Endothelial cell of umbilical vein (primary cell): ENCODE results near the gene CYBA. TPM values are rescaled to one million over a fixed set of nuclear protein-coding genes. Genes with fewer than 3 reads are reported as not detected.

Experiments used
- BruUV-seq: library from RNA; stranded (reverse); fragments of 400-500 nt; replicated peaks from 2 replicates; lab custom pipeline; 2021; lab: Mats Ljungman, UMichigan
- CTCF ChIA-PET: fragments of 300-600, 350-600 bp; sonication (Branson Sonifier 250); formaldehyde crosslinking; loops from one replicate; lab custom pipeline; 2021; ENCODE audit warnings: antibody characterized with exemption, inconsistent platforms; lab: Charles Lee
- POLR2A ChIA-PET: fragments of 300-600, 350-600 bp; sonication (Branson Sonifier 250); formaldehyde crosslinking; loops from one replicate; lab custom pipeline; 2021; ENCODE audit warnings: antibody characterized with exemption, inconsistent platforms; lab: Charles Lee
- DNase-seq: peaks from one replicate; pipeline ENCODE4 v3.0.0-alpha.2; 2011; ENCODE audit warnings: low read depth, low spot score
- FAIRE-seq: peaks from 2 replicates; lab custom pipeline; 2011; peaks lifted over from hg19 to GRCh38; lab: Jason Lieb, UNC
- H2AFZ ChIP-seq: 2 replicates; pipeline ENCODE4 v1.6.0; 2012; ENCODE audit warnings: low read depth, low read length, control low read depth, inconsistent platforms
- H3K27ac ChIP-seq: 2 replicates; pipeline ENCODE4 v1.5.1; 2011; ENCODE audit warnings: low read depth, mild to moderate bottlenecking, control low read depth, low read length, moderate library complexity; ENCODE audit not compliant: insufficient read depth
- H3K27me3 ChIP-seq, 2 experiments: 2 replicates each; pipeline versions ENCODE4 v1.6.0 to v1.6.1; 2011; ENCODE audit warnings: low read length in 2 of 2, mixed read lengths in 1 of 2; ENCODE audit not compliant: control insufficient read depth in 2 of 2, insufficient read depth in 2 of 2
- H3K36me3 ChIP-seq, 2 experiments: 2 replicates in 1 of 2; 3 replicates in 1 of 2; pipeline ENCODE4 v1.5.1; 2011; ENCODE audit warnings: low read length in 2 of 2, mild to moderate bottlenecking in 1 of 2, moderate library complexity in 1 of 2; ENCODE audit not compliant: control insufficient read depth in 2 of 2, insufficient read depth in 2 of 2; ENCODE audit errors: extremely low read depth in 1 of 2
- H3K4me1 ChIP-seq: 3 replicates; pipeline ENCODE4 v1.5.1; 2011; ENCODE audit warnings: mild to moderate bottlenecking, low read length; ENCODE audit not compliant: control insufficient read depth, insufficient read depth; ENCODE audit errors: extremely low read depth
- H3K4me2 ChIP-seq: 2 replicates; pipeline ENCODE4 v1.6.1; 2011; ENCODE audit warnings: low read length, control low read depth, mixed read lengths; ENCODE audit not compliant: insufficient read depth
- H3K4me3 ChIP-seq, 3 experiments: fragments of 200-600 bp in 1 of 3; sonication (generic), shearing (Covaris generic) in 1 of 3; replicated peaks in 1 of 3; 2 replicates each; pipeline ENCODE4 v1.5.1; 2011 to 2016; ENCODE audit warnings: control low read depth in 3 of 3, low read length in 3 of 3, mild to moderate bottlenecking in 2 of 3, inconsistent platforms in 1 of 3, low read depth in 1 of 3, moderate library complexity in 1 of 3; ENCODE audit not compliant: insufficient read depth in 1 of 3
- H3K79me2 ChIP-seq: 2 replicates; pipeline ENCODE4 v1.6.0; 2012; ENCODE audit warnings: low read length, inconsistent platforms; ENCODE audit not compliant: control insufficient read depth, insufficient read depth
- H3K9ac ChIP-seq: replicated peaks from 2 replicates; pipeline ENCODE3; 2011; ENCODE audit warnings: low read length, control low read depth; ENCODE audit not compliant: insufficient read depth; ENCODE audit errors: extremely low read depth
- H3K9me1 ChIP-seq: replicated peaks from 3 replicates; pipeline ENCODE4 v1.6.0; 2011; ENCODE audit warnings: mild to moderate bottlenecking, low read length; ENCODE audit not compliant: control insufficient read depth, insufficient read depth; ENCODE audit errors: extremely low read depth
- H3K9me3 ChIP-seq: replicated peaks from 2 replicates; pipeline ENCODE4 v1.5.1; 2012; ENCODE audit warnings: low read length, inconsistent platforms; ENCODE audit not compliant: control insufficient read depth, insufficient read depth
- H4K20me1 ChIP-seq: replicated peaks from 2 replicates; pipeline ENCODE3; 2011; ENCODE audit warnings: mild to moderate bottlenecking, low read length; ENCODE audit not compliant: control insufficient read depth, insufficient read depth; ENCODE audit errors: extremely low read depth
- EZH2 ChIP-seq: IDR thresholded peaks from 2 replicates; pipeline ENCODE4 v1.6.1; 2012; ENCODE audit warnings: borderline replicate concordance, low read depth, mild to moderate bottlenecking, moderate library complexity, low read length, inconsistent platforms; ENCODE audit not compliant: severe bottlenecking
- FOS ChIP-seq: IDR thresholded peaks from 2 replicates; pipeline ENCODE4 v1.6.1; 2011; ENCODE audit warnings: mild to moderate bottlenecking, low read length, moderate library complexity, borderline replicate concordance; ENCODE audit not compliant: insufficient read depth
- GATA2 ChIP-seq: IDR thresholded peaks from 2 replicates; pipeline ENCODE4 v1.7.0; 2011; ENCODE audit warnings: low read depth, mild to moderate bottlenecking, moderate library complexity, mixed read lengths, low read length; ENCODE audit not compliant: insufficient read length, insufficient read depth
- JUN ChIP-seq: IDR thresholded peaks from 2 replicates; pipeline ENCODE4 v1.6.1; 2011; ENCODE audit warnings: borderline replicate concordance, low read depth; ENCODE audit not compliant: insufficient read length, insufficient read depth
- MYC ChIP-seq: IDR thresholded peaks from one replicate; pipeline ENCODE4 v1.6.1; 2011; ENCODE audit warnings: mild to moderate bottlenecking, low read depth, low read length
- POLR2A ChIP-seq: IDR thresholded peaks from 2 replicates; pipeline ENCODE4 v1.6.1; 2012; ENCODE audit warnings: low read depth, mild to moderate bottlenecking, control low read depth, low read length
- POLR2AphosphoS5 ChIP-seq: IDR thresholded peaks from 2 replicates; pipeline ENCODE4 v1.6.1; 2012; ENCODE audit warnings: low read depth, mild to moderate bottlenecking, control low read depth, low read length, moderate library complexity; ENCODE audit not compliant: insufficient read depth
- dilution Hi-C: fragments of 300-500 bp; cut with MboI; formaldehyde crosslinking; loops from one replicate; pipeline ENCODE4 v1.15.0; 2019; ENCODE audit warnings: low sequenced_read_pairs; ENCODE audit not compliant: extremely low pct_ligation_motif_present
- intact Hi-C: fragments of 100-400 bp; cut with micrococcal nuclease; formaldehyde crosslinking; loops from one replicate; pipeline ENCODE4 v1.10.0; 2022
- polyA plus RNA-seq, 4 experiments: library from polyadenylated mRNA; depleted of rRNA in 3 of 4; stranded (reverse) in 3 of 4; unstranded in 1 of 4; fragments of >200 nt; gene quantifications; 2 replicates each; pipeline versions ENCODE4 v1.2.1 to v1.2.3, GENCODE V29; 2011 to 2012; ENCODE audit warnings: missing spikeins in 1 of 4
- total RNA-seq: library from RNA; stranded (reverse); gene quantifications from 2 replicates; pipeline ENCODE4 v1.2.3, GENCODE V29; 2021
- TF ChIP-seq, protein P1 (sequence below): IDR thresholded peaks from 2 replicates; pipeline ENCODE4 v1.6.1; 2011; ENCODE audit not compliant: insufficient read depth, insufficient read length
- TF ChIP-seq, protein P2 (sequence below), 2 donors: IDR thresholded peaks; 1 replicate in 1 of 2; 2 replicates in 1 of 2; pipeline ENCODE4 v1.5.1; 2011; ENCODE audit warnings: low read length in 2 of 2, mild to moderate bottlenecking in 2 of 2, moderate library complexity in 2 of 2, control low read depth in 1 of 2, inconsistent platforms in 1 of 2, low read depth in 1 of 2; ENCODE audit not compliant: insufficient read depth in 1 of 2; ENCODE audit errors: extremely low read depth in 1 of 2

CYBA gene
- total and polyA plus RNA-seq, 2 donors (not counting 3 experiments of a cell fraction or from before 2014, with no cell fraction given): 37.0 to 77.3 TPM

DNA sequence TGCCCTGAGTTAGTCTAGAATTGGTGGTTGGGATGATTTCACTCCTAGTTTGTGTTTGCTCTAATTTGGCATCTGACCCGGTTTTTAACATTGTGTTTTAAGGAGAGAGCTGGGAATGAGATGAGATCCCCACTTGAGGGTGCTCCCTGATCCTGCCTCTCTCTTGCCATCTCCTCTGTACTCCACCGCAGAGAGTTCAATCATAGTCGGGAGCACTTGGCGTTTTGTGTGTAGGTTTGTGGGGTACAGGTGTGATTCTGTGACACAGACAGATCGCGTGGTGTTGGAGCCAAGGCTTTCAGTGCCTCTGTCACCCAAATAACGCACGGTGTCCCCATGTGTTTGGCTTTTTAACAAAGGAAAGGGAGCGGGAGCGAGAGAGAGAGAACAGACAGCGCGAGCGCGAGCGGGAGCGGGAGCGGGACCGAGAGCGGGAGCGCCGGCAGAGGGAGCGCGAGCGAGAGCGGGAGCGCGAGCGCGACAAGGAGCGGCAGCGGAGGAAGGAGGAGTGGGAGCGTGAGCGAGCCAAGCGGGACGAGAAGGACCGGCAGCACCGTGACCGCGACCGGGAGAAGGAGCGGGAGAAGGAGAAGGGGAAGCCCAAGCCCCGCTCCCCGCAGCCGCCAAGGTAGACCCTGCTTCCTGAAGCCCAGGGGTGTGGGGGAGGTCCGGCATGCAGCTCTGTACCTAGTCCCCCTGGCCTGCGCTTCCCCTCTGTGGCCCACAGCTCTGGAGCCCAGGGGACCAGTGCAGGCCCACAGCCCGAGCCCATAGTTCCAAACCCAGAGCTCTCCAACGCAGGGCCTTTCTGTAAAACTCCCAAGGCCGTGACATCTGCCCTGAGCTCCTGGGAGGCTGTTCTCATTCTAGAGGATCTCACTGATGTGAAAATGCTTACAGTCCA is 39.7 kb downstream of the CYBA start:
- Histone ChIP-seq H3K27me3 (no peaks in the 10 kb centered on the region), H2AFZ (no peak overlapping the region), H3K4me3 (no peak overlapping the region), H3K4me1 (no peaks in the 10 kb centered on the region), H3K27ac (no peak overlapping the region), H3K4me2 (no peak overlapping the region), H4K20me1 (no peaks in the 10 kb centered on the region), H3K36me3 (peaks cover 0 to 33% of the 10 kb centered on the region in 2 experiments), H3K9me1 (no peaks in the 10 kb centered on the region), H3K9me3 (no peaks in the 10 kb centered on the region), H3K9ac (no peak overlapping the region), H3K79me2 (peaks cover 4% of the 10 kb centered on the region)
- FAIRE-seq: no peak
- dilution Hi-C loops: no loop called here
- TF ChIP-seq EZH2 (no peak), JUN (no peak), FOS (no peak), POLR2A (no peak), GATA2 (no peak), MYC (no peak), POLR2AphosphoS5 (no peak)
- TF ChIP-seq, protein P1, sequence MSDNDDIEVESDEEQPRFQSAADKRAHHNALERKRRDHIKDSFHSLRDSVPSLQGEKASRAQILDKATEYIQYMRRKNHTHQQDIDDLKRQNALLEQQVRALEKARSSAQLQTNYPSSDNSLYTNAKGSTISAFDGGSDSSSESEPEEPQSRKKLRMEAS: no peak
- TF ChIP-seq, protein P2, sequence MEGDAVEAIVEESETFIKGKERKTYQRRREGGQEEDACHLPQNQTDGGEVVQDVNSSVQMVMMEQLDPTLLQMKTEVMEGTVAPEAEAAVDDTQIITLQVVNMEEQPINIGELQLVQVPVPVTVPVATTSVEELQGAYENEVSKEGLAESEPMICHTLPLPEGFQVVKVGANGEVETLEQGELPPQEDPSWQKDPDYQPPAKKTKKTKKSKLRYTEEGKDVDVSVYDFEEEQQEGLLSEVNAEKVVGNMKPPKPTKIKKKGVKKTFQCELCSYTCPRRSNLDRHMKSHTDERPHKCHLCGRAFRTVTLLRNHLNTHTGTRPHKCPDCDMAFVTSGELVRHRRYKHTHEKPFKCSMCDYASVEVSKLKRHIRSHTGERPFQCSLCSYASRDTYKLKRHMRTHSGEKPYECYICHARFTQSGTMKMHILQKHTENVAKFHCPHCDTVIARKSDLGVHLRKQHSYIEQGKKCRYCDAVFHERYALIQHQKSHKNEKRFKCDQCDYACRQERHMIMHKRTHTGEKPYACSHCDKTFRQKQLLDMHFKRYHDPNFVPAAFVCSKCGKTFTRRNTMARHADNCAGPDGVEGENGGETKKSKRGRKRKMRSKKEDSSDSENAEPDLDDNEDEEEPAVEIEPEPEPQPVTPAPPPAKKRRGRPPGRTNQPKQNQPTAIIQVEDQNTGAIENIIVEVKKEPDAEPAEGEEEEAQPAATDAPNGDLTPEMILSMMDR (IDR thresholded peaks at IDR 0.05; ENCODE audit: extremely low read depth in 1 of 2, insufficient read depth in 1 of 2, low read depth in 1 of 2, low read length in 2 of 2): no peak
- DNase-seq: no peak
- ChIA-PET POLR2A (no interaction called here), CTCF (interaction anchor here (1.2 kb wide), 1 partner anchor 18 kb away, joined by 4 read pairs; no protein-coding TSS in a partner anchor)
- intact Hi-C loops: no loop called here
- no TSS peak for BruUV-seq
